Aorta (tissue), 5 donors: Measurements from ENCODE around the gene CERK. TPM values are rescaled to one million over a fixed set of nuclear protein-coding genes. Genes with fewer than 3 reads are reported as not detected.

Experiments used
- ATAC-seq: fragments of 200-7000 bp; cut with Tn5 transposase; one replicate; pipeline ENCODE4 v1.9.1; 2022; ENCODE audit warnings: moderate library complexity; ENCODE audit not compliant: low FRiP score
- DNase-seq, 2 donors: peaks; one replicate each; pipeline ENCODE4 v3.0.0-alpha.2; 2020
- H3K27ac ChIP-seq, 2 donors: one replicate each; pipeline ENCODE4 v1.5.1; 2013; ENCODE audit warnings: low read length in 2 of 2, mild to moderate bottlenecking in 2 of 2, moderate library complexity in 2 of 2, control low read depth in 1 of 2, inconsistent platforms in 1 of 2, low read depth in 1 of 2
- H3K27me3 ChIP-seq, 2 donors: one replicate each; pipeline ENCODE4 v1.6.1; 2013; ENCODE audit warnings: control low read depth in 1 of 2, low read length in 1 of 2, mild to moderate bottlenecking in 1 of 2, moderate library complexity in 1 of 2; ENCODE audit not compliant: insufficient read depth in 2 of 2, control insufficient read depth in 1 of 2
- H3K36me3 ChIP-seq, 2 donors: one replicate each; pipeline ENCODE4 v1.6.1; 2013; ENCODE audit warnings: control low read depth in 1 of 2, low read length in 1 of 2, mild to moderate bottlenecking in 1 of 2; ENCODE audit not compliant: insufficient read depth in 2 of 2, control insufficient read depth in 1 of 2
- H3K4me1 ChIP-seq, 2 donors: one replicate each; pipeline ENCODE4 v1.6.1; 2013; ENCODE audit warnings: low read length in 2 of 2, control low read depth in 1 of 2, mild to moderate bottlenecking in 1 of 2, moderate library complexity in 1 of 2; ENCODE audit not compliant: insufficient read depth in 2 of 2, control insufficient read depth in 1 of 2
- H3K4me3 ChIP-seq, 2 donors: one replicate each; pipeline ENCODE4 v1.5.1; 2013; ENCODE audit warnings: low read length in 2 of 2, control low read depth in 1 of 2, mild to moderate bottlenecking in 1 of 2
- H3K9me3 ChIP-seq: one replicate; pipeline ENCODE4 v1.6.1; 2013; ENCODE audit warnings: mild to moderate bottlenecking, low read length; ENCODE audit not compliant: control insufficient read depth
- WGBS, 2 donors: extraction: QIAGEN DNeasy Blood & Tissue Kit; methylation state at CpG; one replicate each; pipeline ENCODE4 v1.1.7; 2013; 5-methylcytosine and 5-hydroxymethylcytosine counted together
- intact Hi-C, 2 donors: fragments of 100-400 bp; cut with DNase I; formaldehyde crosslinking; loops; one replicate each; pipeline versions ENCODE4 v1.14.2 to v1.15.0; 2022
- polyA plus RNA-seq, 2 donors: library from polyadenylated mRNA; stranded (reverse); fragments of 200-250 nt; gene quantifications; one replicate each; pipeline ENCODE4 v1.2.3, GENCODE V29; 2013
- total RNA-seq, 2 donors: library from RNA; stranded (reverse); fragmentation: NEBNext Ultra II Directional; extraction: Animal tissue kit (Norgen Biotek cat#: 25700); gene quantifications; one replicate each; pipeline ENCODE4 v1.2.1, GENCODE V29; 2021
- donor health status: healthy with polysubstance abuse.
- donor health status: Bipolar disorder and iron deficiency.
- donor health status: DM: no; HTN: no; CAD: no.
- donor health status: DM: no; HTN: no; CAD: no.
- donor health status: DM: yes; HTN: yes; CAD: no.

Gene CERK
- total and polyA plus RNA-seq, 4 donors, result 20.6 to 41.6 (median 35.9) TPM

- no peaks in the 10 kb centered on the region for H3K27me3 ChIP-seq
- no peaks in the 10 kb centered on the region for H3K9me3 ChIP-seq
- 69 to 74% methylated on average over 18 of the region's 18 CpGs for WGBS, 2 donors
- no peaks in the 10 kb centered on the region for H3K36me3 ChIP-seq
- ATAC-seq (no peak), DNase-seq (peak in 1 of 2 donors; percentile 47)
- intact Hi-C loops, result no loop called here
- no peak overlapping the region for H3K27ac ChIP-seq
- no peaks in the 10 kb centered on the region for H3K4me1 ChIP-seq
- H3K4me3 ChIP-seq, result no peak overlapping the region
These were observed 39.0 kb upstream of the CERK start for GRCh38 chr22:46776876-46777608.

GRCh38 chr22:46775850-46776826 is 38.1 kb upstream of the CERK start:
- H3K4me1 ChIP-seq, result no peaks in the 10 kb centered on the region
- H3K27ac ChIP-seq, result no peak overlapping the region
- intact Hi-C loops, result no loop called here
- no peaks in the 10 kb centered on the region for H3K36me3 ChIP-seq
- H3K9me3 ChIP-seq, result no peaks in the 10 kb centered on the region
- H3K4me3 ChIP-seq, result no peak overlapping the region
- ATAC-seq (no peak), DNase-seq (peak in 1 of 2 donors; percentile 62)
- 88 to 92% methylated on average over 22 of the region's 22 CpGs for WGBS, 2 donors
- H3K27me3 ChIP-seq, result no peaks in the 10 kb centered on the region

GRCh38 chr22:46774980-46775849 is 37.2 kb upstream of the CERK start:
- DNase-seq (peak in 1 of 2 donors; percentile 63), ATAC-seq (no peak)
- intact Hi-C loops, result no loop called here
- Histone ChIP-seq H3K9me3 (no peaks in the 10 kb centered on the region), H3K27me3 (no peaks in the 10 kb centered on the region), H3K4me1 (no peaks in the 10 kb centered on the region), H3K27ac (no peak overlapping the region), H3K4me3 (no peak overlapping the region), H3K36me3 (no peaks in the 10 kb centered on the region)
- WGBS, 2 donors, result 87 to 89% methylated on average over 20 of the region's 20 CpGs

- no peaks in the 10 kb centered on the region for H3K27me3 ChIP-seq
- DNase-seq (peak; percentile 64 to 77), ATAC-seq (no peak)
- no peaks in the 10 kb centered on the region for H3K9me3 ChIP-seq
- intact Hi-C loops, result no loop called here
- H3K27ac ChIP-seq, result no peak overlapping the region
- H3K36me3 ChIP-seq, result no peaks in the 10 kb centered on the region
- H3K4me1 ChIP-seq, result no peaks in the 10 kb centered on the region
- WGBS, 2 donors, result 91 to 92% methylated on average over 24 of the region's 24 CpGs
- H3K4me3 ChIP-seq, result no peak overlapping the region
These were observed 36.4 kb upstream of the CERK start for GRCh38 chr22:46774253-46774979.

GRCh38 chr22:46773076-46773475 is 35.0 kb upstream of the CERK start:
- intact Hi-C loops, result no loop called here
- no peaks in the 10 kb centered on the region for H3K27me3 ChIP-seq
- DNase-seq (peak in 1 of 2 donors; percentile 55), ATAC-seq (no peak)
- no peaks in the 10 kb centered on the region for H3K36me3 ChIP-seq
- no peak overlapping the region for H3K4me3 ChIP-seq
- no peaks in the 10 kb centered on the region for H3K9me3 ChIP-seq
- no peak overlapping the region for H3K27ac ChIP-seq
- WGBS, 2 donors, result 91 to 93% methylated on average over 10 of the region's 10 CpGs
- H3K4me1 ChIP-seq, result no peaks in the 10 kb centered on the region

GRCh38 chr22:46770726-46771125 is 32.7 kb upstream of the CERK start:
- intact Hi-C loops, result no loop called here

GRCh38 chr22:46770151-46770641 is 32.1 kb upstream of the CERK start:
- no peak for ATAC-seq

More at GRCh38 chr22:46770726-46771125, 32.7 kb upstream of the CERK start:
- H3K36me3 ChIP-seq, result no peaks in the 10 kb centered on the region
- H3K4me1 ChIP-seq, result no peaks in the 10 kb centered on the region
- WGBS, 2 donors, result 83 to 85% methylated on average over 9 of the region's 9 CpGs
- H3K27me3 ChIP-seq, result no peaks in the 10 kb centered on the region
- no peak overlapping the region for H3K27ac ChIP-seq
- H3K4me3 ChIP-seq, result no peak overlapping the region
- DNase-seq (peak; percentile 62 to 80), ATAC-seq (no peak)
- no peaks in the 10 kb centered on the region for H3K9me3 ChIP-seq

More at GRCh38 chr22:46770151-46770641, 32.1 kb upstream of the CERK start:
- Histone ChIP-seq H3K9me3 (no peaks in the 10 kb centered on the region), H3K4me3 (no peak overlapping the region), H3K27me3 (no peaks in the 10 kb centered on the region), H3K4me1 (no peaks in the 10 kb centered on the region), H3K27ac (no peak overlapping the region), H3K36me3 (no peaks in the 10 kb centered on the region)
- intact Hi-C loops, result no loop called here
- 87 to 88% methylated on average over 14 of the region's 14 CpGs for WGBS, 2 donors
- DNase-seq, result peak; percentile 34 to 68
